Measurements from ENCODE around the gene IRF5.
A peak's percentile ranks its signal among the peaks of the same experiment; 100 is the strongest.

Gene IRF5

GRCh38 chr7:128890306-128891109 is 47.2 kb upstream of the IRF5 start:
- Histone ChIP-seq H3K9me3 (ENCODE audit: control insufficient read depth, low read length) (no peaks in the 10 kb centered on the region), H3K27me3 (ENCODE audit: control insufficient read depth, insufficient read depth, low read length) (no peaks in the 10 kb centered on the region), H3K4me3 (ENCODE audit: low read depth, low read length) (no peak overlapping the region), H3K4me1 (no peaks in the 10 kb centered on the region), H3K36me3 (ENCODE audit: control insufficient read depth, insufficient read depth, low read length) (no peaks in the 10 kb centered on the region), H3K4me2 (ENCODE audit: low read length) (no peak overlapping the region), H3K27ac (no peak overlapping the region), H2AFZ (peak overlapping the region; percentile 70), H3K9ac (no peak overlapping the region), H3K79me2 (no peaks in the 10 kb centered on the region)
- no peak for TF ChIP-seq CTCF (IDR thresholded peaks at IDR 0.05)

GRCh38 chr7:128891110-128891941 is 46.4 kb upstream of the IRF5 start:
- H3K27me3 ChIP-seq (ENCODE audit: control insufficient read depth, insufficient read depth, low read length): no peaks in the 10 kb centered on the region
- no peaks in the 10 kb centered on the region for H3K36me3 ChIP-seq (ENCODE audit: control insufficient read depth, insufficient read depth, low read length)
- no peak overlapping the region for H3K9ac ChIP-seq
- TF ChIP-seq CTCF (IDR thresholded peaks at IDR 0.05): no peak
- no peaks in the 10 kb centered on the region for H3K9me3 ChIP-seq (ENCODE audit: control insufficient read depth, low read length)
- H3K79me2 ChIP-seq: no peaks in the 10 kb centered on the region
- no peaks in the 10 kb centered on the region for H3K4me1 ChIP-seq
- no peak overlapping the region for H3K27ac ChIP-seq
- no peak overlapping the region for H3K4me2 ChIP-seq (ENCODE audit: low read length)
- no peak overlapping the region for H3K4me3 ChIP-seq (ENCODE audit: low read depth, low read length)
- peak overlapping the region; percentile 70 for H2AFZ ChIP-seq

GRCh38 chr7:128891942-128892269 is 45.8 kb upstream of the IRF5 start:
- no peaks in the 10 kb centered on the region for H3K79me2 ChIP-seq
- H3K9me3 ChIP-seq (ENCODE audit: control insufficient read depth, low read length): no peaks in the 10 kb centered on the region
- H2AFZ ChIP-seq: no peak overlapping the region
- H3K27ac ChIP-seq: no peak overlapping the region
- no peak overlapping the region for H3K4me3 ChIP-seq (ENCODE audit: low read depth, low read length)
- H3K4me1 ChIP-seq: no peaks in the 10 kb centered on the region
- no peak overlapping the region for H3K9ac ChIP-seq
- H3K27me3 ChIP-seq (ENCODE audit: control insufficient read depth, insufficient read depth, low read length): no peaks in the 10 kb centered on the region
- no peak for TF ChIP-seq CTCF (IDR thresholded peaks at IDR 0.05)
- H3K36me3 ChIP-seq (ENCODE audit: control insufficient read depth, insufficient read depth, low read length): no peaks in the 10 kb centered on the region
- no peak overlapping the region for H3K4me2 ChIP-seq (ENCODE audit: low read length)

GRCh38 chr7:128892521-128893250 is 45.0 kb upstream of the IRF5 start:
- Histone ChIP-seq H3K4me2 (ENCODE audit: low read length) (no peak overlapping the region), H2AFZ (no peak overlapping the region), H3K79me2 (no peaks in the 10 kb centered on the region), H3K9ac (no peak overlapping the region), H3K36me3 (ENCODE audit: control insufficient read depth, insufficient read depth, low read length) (no peaks in the 10 kb centered on the region), H3K4me3 (ENCODE audit: low read depth, low read length) (no peak overlapping the region), H3K9me3 (ENCODE audit: control insufficient read depth, low read length) (no peaks in the 10 kb centered on the region), H3K27ac (no peak overlapping the region), H3K4me1 (no peaks in the 10 kb centered on the region), H3K27me3 (ENCODE audit: control insufficient read depth, insufficient read depth, low read length) (no peaks in the 10 kb centered on the region)
- no peak for TF ChIP-seq CTCF (IDR thresholded peaks at IDR 0.05)
